ENCODE data around the gene WNT5B.

WNT5B gene

DNA sequence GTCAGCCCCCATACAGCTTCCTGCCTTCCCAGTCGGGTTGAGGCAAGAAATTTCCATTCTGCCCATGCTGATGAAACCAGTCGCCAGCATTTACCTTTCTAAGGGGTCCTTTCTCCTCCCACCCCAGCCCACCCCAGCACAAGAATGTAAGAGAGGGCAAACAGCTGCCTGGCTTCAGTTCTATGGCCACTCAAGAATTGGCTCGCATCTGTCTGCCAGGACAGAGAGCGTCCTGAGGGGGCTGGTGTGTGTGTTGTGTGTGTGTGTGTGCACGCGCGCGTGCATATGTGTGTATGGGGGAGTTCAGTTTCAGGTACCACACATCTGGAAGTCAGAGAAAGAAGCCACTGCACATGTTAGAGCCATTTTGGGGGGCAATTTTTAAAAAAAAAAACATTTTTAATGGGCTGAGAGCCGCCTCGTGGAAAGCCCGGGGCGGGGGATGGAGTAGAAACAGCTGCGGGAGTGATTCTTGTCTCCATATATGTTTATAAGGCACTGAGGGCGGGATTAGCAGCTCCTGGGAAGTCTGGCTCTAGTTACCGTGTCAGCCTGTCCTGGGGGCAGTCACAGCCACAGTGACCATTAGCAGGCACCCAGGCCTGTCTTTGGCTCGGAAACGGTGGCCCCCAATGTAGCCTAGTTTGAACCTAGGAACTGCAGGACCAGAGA, at the start of gene WNT5B:
Gene WNT5B (plus strand): TSS at position 566 of the 672 bp plus-strand sequence. CDS start 2,124 bp downstream, outside the sequence.
- DNase-seq, result no peak

DNA sequence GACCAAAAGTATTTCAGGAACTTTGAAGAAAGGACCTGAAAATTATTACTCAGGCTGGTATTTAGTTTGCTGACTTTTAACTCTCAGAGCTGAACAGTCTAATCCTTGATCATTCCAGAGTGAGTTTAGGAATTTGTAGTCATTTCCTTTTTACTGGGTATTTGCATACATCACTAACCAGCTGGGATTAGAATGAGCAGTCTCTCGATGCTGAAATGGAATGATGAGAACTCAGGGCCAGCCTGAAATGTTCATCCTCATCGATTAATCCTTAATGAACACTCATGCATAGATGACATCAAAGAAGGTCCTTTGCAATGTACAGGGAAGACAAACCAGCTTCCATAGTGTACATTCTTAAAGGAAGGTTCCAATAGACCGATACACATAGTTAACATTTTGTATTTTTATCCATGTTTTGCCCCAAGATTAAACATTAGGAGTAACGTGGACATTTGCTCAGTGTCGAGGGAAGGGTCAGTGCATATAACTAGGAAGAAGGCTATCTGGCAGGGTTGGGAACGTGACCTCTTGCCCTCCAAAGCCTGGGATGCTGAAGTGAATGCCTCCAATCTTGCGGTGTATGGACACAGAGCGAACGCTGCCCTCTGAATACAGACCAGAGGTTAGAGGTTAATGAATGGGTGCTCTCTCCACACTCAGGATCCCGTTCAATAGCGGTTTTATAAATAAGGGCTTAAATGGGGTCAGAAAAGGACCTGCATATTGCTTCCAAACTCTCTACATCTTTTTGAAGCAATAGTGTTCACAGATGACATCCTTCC, 49.2 kb upstream of the WNT5B start:
- DNase-seq, result no peak

DNA sequence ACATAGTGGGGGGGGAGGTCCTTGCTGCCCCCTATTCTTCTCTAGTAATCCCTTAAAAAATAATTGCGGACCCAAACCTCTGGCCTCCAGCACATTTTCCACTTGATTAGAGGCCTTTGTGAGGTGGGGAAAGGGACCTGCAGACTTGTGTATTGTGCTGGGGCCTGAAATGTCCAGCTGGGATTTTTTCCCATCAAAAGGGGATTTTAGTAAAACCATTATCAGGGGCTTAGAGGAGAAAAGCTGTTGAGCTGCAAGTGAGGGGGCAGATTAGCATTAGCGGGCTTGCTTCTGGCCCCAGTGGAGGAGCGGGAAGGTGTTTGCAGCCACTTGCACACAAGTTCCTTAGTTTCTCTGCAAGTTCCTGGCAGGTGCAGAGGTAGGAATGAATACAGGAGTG, 48.5 kb upstream of the WNT5B start:
- no peak for DNase-seq

DNA sequence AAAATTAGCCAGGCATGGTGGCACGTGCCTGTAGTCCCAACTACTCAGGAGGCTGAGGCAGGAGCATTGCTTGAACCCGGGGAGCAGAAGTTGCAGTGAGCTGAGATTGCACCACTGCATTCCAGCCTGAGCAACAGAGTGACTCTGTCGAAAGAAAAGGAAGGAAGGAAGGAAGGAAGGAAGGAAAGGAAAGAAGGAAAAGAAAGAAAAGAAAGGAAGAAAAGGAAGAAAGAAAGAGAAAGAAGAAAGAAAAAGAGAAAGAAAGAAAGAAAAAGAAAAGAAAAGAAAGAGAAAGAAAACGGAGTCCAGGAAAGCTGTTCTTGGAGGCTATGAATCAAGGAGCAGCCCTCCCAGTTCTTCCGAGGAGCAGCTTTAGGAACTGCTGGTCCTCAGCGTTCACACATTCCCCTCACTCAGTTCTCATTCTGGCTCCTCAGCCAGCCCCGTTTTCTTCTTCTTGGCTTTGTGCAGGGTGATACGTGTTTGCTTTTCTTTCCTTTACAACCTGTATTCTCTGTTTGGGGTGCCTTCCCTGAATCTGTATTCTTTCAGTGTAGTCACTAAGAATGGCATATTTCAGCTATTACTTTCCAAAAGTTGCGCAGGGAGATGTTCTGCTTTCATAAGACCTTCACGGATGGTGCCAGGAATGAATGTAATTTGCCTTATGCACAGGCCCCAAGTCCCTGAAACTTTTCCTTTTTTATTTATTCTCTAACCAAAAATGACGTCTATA, 46.9 kb upstream of the WNT5B start:
- no peak for DNase-seq

DNA sequence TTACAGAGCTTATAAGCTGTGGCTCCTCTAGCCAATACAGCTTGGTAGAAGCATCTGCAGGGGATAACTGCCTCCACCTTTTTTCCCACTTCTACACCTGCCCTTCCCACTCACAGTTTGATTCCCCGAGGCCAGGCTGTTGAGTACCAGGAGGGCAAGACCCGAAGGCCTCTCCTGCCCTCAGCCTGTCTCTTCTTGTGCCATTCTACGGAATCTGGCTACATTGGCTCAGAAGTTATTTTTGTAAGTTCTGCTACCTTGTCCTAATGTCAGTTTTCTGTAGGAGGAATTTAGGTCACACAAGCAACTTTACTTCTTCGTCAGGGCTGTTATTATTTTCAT, 46.4 kb upstream of the WNT5B start:
- no peak for DNase-seq

DNA sequence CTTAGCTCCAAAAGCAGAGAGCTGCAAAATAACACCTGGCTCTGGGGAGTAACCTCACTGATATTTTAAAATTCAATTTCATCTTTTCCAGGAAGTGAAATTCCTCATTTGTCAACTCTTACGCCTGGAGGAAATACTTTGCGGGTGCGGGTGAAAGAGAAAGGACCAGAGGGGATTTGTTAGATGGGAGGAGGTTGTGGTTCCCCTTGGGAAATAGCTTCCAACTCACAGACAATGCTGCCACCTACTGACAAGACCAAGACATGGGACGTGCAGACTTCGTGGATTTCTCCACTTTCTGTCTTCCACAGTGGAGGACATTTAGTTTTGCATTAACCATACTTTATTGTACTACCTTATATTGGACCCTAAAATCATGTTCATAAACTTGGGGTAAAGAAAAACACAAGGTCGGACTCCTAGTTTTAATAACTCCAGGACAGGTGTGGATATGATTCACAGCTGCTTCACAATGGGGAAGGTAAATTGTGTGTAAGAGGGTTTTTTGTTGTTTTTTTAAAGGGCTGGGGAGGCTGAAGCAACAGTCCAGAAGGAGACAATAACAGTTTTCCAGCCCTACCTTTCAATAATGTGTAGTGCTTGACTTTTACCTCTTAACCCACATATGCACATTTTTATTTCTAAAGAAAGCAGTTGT, 45.5 kb upstream of the WNT5B start:
- DNase-seq, result peak; percentile 79

DNA sequence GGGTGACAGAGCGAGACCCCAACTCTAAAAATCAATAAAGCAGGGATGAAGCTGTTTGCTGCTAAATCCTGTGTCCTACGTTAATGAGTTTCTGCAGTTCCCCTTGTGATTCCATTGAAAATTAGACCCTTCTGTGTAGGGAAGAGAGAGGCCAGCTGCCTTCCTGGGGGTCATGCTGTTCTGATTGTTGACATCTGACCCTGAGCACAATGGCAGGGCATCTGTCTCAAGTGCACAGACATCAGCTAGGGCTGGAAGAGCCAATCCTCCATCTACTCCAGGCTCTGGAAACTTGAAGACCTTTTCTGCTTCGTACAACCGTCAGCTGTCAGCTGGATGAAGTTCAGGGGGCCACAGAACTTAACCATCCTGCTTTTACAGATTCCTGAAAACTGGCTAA, 44.7 kb upstream of the WNT5B start:
- DNase-seq, result no peak

DNA sequence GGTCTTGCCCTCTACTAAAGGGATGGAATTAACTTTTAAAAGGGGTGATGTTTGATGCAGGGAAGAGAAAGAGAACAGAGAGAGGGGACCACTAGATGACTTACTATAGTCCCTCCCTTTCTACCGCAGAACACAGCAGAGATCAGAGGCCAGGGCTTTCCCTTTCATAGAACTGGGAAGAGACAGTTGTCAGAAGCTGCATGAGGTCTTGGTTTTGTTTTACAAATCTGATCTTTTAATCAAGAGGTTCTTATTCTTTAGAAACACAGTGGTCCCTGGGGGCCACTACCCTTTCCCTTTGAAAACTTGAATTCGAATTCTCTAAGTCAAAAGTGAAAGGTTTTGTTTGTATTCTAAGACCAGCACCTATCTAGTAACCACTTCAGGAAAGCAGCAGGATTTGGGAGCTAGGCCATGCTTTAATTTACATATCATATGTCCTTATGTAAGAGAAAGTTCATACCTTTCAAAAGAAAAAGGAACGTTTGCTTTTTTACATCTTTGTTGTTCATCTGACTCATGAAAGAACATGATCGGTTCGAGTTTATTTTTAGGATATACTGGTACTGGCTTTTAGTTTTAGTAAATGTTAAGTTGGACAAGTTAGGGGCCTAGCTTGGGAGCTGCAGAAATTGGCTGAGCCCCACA, 41.0 kb upstream of the WNT5B start:
- DNase-seq, result no peak

DNA sequence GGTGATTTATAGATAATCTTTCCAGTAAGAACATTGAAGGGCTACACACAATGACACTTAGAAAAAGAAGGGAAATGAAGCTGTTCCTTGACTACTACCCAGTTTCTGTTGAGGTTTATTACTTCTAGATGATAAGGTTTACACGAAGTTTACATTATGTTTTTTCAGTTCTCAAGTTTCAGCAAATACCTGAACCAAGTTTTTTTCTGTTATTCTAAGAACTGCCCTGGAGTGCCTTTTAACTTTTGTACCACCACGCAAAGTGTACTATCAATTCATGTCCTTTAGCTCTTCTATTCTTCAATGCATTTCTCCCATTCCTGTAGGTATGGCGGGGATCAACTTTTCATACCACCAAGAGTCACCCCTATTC, 40.5 kb upstream of the WNT5B start:
- no peak for DNase-seq

DNA sequence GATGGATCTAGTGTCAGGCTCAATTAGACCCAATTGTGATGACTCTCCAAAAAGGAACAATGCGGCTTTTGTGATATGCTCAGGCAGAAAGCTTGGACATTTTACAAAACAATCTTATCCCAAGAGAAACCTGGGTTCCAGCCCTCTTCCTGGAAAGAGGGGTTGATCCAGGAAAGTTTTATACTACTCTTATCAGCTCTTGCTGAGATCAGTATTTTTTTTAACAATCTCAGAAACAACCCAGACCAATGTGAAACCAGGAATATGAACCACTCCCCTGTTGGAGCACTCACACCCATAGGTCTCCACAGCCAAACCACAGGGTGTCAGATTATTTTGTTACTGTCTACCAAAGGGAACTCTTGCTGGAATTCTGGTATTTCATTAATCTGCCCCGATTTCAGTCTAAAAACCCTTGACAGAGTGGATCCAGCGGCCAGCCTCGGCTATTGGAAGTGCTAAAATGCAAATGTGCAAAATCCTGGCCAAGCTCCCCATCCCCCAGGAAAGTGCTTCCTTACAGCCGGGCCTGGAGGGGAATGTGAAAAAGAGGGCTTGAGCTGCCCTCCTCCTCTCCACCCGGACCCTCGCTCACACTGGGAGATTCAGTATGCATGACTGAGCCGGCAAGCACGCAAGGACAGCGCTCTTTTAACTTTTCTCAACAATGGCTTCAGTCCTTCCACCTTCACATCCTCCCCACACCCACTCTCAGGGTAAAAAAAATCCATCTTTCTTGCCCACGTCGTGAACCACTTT, 38.6 kb upstream of the WNT5B start:
- DNase-seq, result no peak

DNA sequence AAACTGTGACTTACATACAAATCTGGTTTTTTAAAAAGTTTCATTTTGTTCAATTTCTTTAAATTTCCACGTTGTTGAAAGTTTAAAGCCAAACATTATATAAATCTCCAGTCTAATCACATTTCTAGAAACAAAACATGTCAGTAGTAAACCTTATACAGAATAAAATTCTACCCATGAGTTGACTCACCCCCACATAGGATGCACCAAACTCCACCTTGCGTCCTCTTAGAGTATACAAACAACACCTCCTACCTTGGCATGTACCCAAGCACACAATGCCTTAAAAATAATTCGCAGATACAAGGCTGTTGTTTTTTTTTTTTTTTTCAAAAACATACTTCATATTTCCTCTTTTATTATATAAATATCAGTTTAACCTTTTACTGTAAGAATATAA, 38.0 kb upstream of the WNT5B start:
- no peak for DNase-seq

DNA sequence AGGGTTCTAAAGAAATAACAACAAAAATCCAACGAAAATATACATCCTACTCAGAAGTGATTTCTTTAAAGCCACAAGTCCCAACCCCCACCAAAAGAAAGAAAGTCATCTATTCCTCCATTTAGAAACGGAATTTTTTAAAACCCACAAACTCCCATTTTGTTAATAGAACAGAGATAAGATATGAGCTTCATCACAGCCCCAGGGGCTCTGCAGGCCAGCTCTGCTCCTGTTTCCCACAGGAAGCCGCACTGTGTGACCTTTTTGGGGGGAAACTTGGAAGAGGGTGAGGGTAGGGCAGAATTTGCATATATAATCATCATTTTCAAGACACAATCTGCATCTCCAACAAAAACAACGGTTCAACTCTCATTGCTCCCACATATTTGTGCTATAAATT, 37.5 kb upstream of the WNT5B start:
- DNase-seq, result no peak

DNA sequence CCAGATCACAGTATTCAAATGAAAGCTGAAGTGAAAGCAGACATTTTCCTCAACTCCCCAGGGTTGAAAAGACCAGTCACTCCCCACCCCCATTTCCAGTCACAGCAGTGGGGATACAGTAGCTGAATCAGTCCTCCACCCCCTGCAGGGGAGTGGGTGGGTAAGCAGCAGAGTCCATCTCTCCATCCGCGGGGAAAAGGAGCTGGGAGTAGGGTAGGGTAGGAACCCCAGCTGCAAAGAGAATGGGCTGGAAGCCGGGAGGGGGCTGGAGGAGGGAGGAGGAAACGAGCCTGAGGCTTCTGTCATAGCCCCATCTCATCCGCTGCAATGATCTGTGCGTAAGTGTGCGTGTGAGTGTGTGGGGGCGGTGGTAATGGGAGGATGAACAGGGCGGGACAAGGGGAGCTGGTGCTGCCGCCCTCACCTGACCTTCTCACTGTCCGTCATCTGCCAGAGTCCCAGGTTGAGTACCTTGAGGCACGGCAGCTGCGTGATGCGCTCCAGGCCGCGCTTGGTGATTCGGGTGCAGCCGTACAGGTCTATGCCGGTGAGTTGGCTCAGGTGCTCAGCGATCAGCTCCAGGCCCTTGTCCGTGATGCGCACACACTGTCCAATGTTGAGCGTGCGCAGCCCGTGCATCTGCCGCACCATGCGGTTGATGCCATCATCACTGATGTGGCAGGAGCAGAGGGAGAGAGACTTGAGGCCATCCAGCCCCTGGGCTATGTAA, 36.4 kb upstream of the WNT5B start:
- DNase-seq, result peak; percentile 59

DNA sequence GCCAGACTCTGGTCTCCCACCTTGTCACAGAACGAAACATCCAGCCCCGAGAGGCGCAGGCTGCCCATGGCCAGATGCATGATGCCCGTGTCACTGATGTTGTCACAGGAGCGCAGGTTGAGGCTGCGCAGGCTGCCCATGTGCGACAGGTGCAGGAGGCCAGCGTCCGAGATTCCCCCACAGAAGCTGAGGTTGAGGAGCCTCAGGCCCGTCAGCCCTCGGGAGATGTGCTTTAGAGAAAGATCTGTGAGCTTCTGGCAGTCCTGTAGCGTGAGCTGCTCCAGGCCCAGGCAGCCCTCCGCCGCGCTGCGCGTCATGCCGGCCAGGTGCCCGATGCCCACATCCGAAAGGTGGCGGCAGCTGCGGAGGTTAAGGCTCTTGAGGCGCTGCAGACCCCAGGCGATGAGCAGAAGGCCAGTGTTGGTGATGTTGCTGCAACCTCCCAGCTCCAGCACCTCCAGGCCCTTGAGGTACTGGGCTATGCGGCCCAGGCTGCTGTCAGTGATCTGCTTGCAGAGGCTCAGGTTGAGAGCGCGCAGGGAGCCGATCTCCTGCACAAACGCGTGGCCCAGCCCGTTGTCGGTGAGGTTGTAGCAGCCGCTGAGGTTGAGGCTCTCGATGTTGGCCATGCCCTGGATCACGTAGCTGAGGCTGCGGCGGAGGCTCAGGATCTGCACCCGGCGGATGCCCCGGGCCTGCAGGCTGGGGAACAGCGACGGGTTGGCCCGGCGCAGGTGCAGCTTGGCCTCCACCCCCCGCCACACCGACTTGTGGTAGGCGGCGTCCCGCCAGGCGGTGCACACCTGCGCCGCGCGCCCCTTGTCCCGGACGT, 35.6 kb upstream of the WNT5B start:
- peak; percentile 46 for DNase-seq

DNA sequence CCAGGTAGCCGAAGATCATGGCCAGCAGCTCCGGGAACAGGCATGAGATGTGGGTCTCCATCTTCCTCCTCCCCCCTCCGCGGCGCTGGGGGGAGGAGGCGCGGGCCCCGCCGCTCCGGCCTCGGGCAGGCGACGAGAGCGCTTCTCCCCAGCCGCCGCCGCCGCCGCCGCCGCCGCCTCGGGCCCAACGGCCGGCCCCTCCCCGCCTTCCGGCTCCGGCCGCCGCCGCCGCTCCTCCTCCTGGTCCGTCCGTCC, 35.1 kb upstream of the WNT5B start:
- DNase-seq, result no peak

DNA sequence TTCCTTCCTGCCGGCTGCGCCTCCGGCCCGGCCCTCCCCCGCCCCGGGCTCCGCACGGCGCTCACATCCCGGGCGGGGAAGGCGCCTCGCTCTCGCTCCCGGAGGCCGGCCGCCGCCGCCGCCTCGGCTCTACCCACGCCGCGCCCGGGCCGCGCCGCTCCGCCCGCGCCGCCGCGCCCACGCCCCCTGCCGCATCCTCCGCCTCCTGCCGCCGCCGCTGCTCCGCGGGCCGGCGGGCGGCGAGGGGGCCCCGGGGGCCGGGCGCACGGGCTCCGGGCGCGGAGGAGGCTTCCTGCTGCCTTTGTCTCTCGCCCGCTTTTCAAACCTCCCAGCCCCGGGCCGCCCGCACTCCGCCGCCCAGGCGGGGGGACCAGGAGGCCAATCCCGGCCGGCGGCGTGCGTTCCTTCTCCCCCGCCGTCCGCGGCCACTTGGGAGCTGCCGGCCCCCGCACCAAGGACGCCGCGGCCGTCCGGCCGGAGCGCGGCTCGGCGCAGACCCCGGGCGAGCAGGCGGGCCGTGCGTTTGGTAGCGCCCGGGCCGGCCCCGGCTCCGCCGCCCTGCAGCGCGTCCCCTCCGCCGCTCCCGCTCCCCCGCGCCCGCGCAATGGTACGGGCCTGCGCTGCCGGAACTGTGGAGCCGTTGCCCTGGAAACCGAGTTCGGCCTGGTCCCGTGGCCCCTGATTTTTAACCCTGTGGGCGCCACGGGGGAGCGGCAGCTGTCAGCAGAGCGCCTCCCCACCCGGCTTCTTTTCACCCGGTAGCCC, 34.6 kb upstream of the WNT5B start, which contains the start of gene FBXL14:
Gene FBXL14 (minus strand): TSS at position 321 of the 765 bp plus-strand sequence. CDS start 515 bp downstream, outside the sequence.
- peak; percentile 87 for DNase-seq

DNA sequence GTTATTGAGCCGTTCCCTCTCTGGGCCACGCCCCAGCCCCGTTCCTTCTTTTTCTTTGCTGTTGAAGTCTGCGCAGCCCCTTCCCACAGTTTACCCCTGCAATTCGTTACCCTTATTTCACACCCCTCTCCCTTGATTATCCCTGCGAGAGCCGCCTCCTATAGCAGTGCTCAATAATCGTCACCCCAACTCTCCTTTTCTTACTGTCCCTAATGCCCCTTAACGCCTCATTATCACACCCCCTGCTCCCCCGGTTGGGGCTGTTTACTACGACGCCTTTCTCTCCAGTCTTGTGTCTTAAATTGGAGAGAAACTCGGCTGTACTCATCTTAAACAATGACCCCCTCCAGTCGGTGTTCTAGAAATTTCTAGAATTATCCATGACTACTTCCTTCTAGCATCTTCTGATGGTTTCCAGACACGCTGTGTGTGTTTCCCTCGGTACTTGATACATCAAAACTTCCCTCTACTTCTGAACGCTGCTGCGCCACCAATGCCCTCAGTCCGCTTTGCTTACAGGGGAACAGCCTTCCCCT, 33.9 kb upstream of the WNT5B start:
- no peak for DNase-seq

DNA sequence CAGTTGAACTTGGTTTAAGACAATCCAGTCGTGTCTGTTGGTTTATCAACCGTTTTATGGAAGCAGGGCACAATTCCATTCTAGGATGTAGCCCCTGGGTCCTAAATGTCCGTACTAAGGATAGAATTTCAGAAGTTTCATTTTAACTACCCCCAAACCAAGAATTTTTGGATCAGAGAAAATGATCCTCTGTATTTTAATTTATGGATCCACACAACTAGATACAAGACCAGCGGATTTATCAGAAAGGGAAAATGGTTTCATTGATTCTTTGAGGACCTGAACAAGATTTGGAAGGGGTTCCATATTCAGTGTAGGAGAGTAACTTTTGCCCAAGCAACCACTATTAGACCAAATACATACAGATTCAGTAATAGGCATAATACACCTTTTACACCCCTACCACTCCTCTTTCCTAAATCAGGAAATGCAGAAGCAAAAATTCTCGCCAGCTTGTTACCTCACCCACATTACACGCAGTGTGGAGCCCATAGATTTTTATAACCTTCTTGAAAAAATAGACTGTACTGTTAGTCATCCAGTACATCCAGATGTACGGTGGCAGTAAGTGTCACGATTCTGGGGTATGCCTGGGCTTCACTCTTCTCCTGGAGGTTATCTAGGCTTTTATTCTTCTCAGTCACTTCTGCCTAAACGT, 33.2 kb upstream of the WNT5B start:
- no peak for DNase-seq

DNA sequence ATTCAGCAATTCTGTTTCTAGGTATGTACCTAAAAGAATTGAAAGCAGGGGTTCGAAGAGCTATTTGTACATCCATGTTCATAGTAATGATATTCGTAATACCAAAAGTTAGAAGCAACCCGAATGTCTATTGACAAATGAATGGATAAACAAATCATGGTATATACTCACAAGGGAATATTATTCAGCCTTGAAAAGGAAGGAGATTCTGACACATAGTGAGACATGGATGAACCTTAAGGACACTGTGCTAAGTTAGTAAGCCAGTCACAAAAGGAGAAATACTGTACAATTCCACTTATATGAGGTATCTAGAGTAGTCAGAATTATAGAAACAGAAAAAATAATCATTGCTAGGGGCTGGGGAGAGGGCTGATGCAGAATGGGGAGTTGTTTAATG, 30.3 kb upstream of the WNT5B start:
- DNase-seq, result no peak

Measured in COR-L47 (cell line).